HepG2 (cell line): ENCODE results near the gene ABHD12. TPM values are rescaled to one million over a fixed set of nuclear protein-coding genes. Genes with fewer than 3 reads are reported as not detected.

ENCODE experiments used
- CBX1 ChIP-seq: IDR thresholded peaks from one replicate; pipeline ENCODE4 v1.6.1; 2016; ENCODE audit warnings: antibody characterized with exemption, low read depth
- HINFP ChIP-seq: sonication (generic); formaldehyde crosslinking; IDR thresholded peaks from 2 replicates; pipeline ENCODE4 v1.4.0; 2020; ENCODE audit warnings: low read depth, mild to moderate bottlenecking, missing genetic modification reagents
- HOXA9 ChIP-seq: sonication (generic); formaldehyde crosslinking; IDR thresholded peaks from 2 replicates; pipeline ENCODE4 v1.8.1; 2022; ENCODE audit warnings: missing genetic modification reagents, mild to moderate bottlenecking, moderate library complexity, borderline replicate concordance
- NKX3-1 ChIP-seq: sonication (generic); formaldehyde crosslinking; IDR thresholded peaks from 2 replicates; pipeline ENCODE4 v1.5.0; 2020; ENCODE audit warnings: missing genetic modification reagents
- NONO ChIP-seq, 2 experiments: fragments of 450-650 bp in 1 of 2; sonication (generic) in 1 of 2; formaldehyde crosslinking in 1 of 2; IDR thresholded peaks in 1 of 2; conservative IDR thresholded peaks in 1 of 2; 2 replicates each; pipeline versions ENCODE4 v1.6.1 to v1.8.0; 2017 to 2022; ENCODE audit warnings: mild to moderate bottlenecking in 1 of 2, missing genetic modification reagents in 1 of 2, moderate library complexity in 1 of 2
- PLRG1 ChIP-seq: fragments of 450-650 bp; conservative IDR thresholded peaks from 2 replicates; pipeline ENCODE4 v1.6.1; 2016
- RORA ChIP-seq: sonication (generic); formaldehyde crosslinking; IDR thresholded peaks from 2 replicates; pipeline ENCODE4 v1.5.0; 2020; ENCODE audit warnings: mild to moderate bottlenecking, missing genetic modification reagents, moderate library complexity
- RXRA ChIP-seq: sonication (generic); formaldehyde crosslinking; IDR thresholded peaks from 2 replicates; pipeline ENCODE4 v1.5.1; 2020; ENCODE audit warnings: missing genetic modification reagents
- ZBED4 ChIP-seq: sonication (generic); formaldehyde crosslinking; IDR thresholded peaks from 2 replicates; pipeline ENCODE4 v1.4.0; 2020; ENCODE audit warnings: missing genetic modification reagents, borderline replicate concordance
- ZBTB44 ChIP-seq: sonication (generic); formaldehyde crosslinking; IDR thresholded peaks from 2 replicates; pipeline ENCODE4 v1.4.0; 2020; ENCODE audit warnings: missing genetic modification reagents
- ZFX ChIP-seq: sonication (generic); formaldehyde crosslinking; IDR thresholded peaks from 2 replicates; pipeline ENCODE4 v1.4.0; 2020; ENCODE audit warnings: mild to moderate bottlenecking, low read depth, missing genetic modification reagents, moderate library complexity
- ZNF337 ChIP-seq: sonication (generic); formaldehyde crosslinking; IDR thresholded peaks from 2 replicates; pipeline ENCODE4 v1.5.1; 2020; ENCODE audit warnings: missing genetic modification reagents, low read depth, mild to moderate bottlenecking, borderline replicate concordance
- ZNF570 ChIP-seq: sonication (generic); formaldehyde crosslinking; IDR thresholded peaks from 2 replicates; pipeline ENCODE4 v1.4.0; 2020; ENCODE audit warnings: mild to moderate bottlenecking, missing genetic modification reagents, borderline replicate concordance
- ZNF574 ChIP-seq: sonication (generic); formaldehyde crosslinking; IDR thresholded peaks from 2 replicates; pipeline ENCODE4 v1.4.0; 2020; ENCODE audit warnings: missing genetic modification reagents
- ZNF691 ChIP-seq: sonication (generic); formaldehyde crosslinking; IDR thresholded peaks from 2 replicates; pipeline ENCODE4 v1.4.0; 2020; ENCODE audit warnings: missing genetic modification reagents, low read depth, mild to moderate bottlenecking, borderline replicate concordance
- ZNF775 ChIP-seq: sonication (generic); formaldehyde crosslinking; IDR thresholded peaks from 2 replicates; pipeline ENCODE4 v1.4.0; 2020; ENCODE audit warnings: missing genetic modification reagents, mild to moderate bottlenecking, moderate library complexity, borderline replicate concordance
- polyA plus RNA-seq, 8 experiments: library from polyadenylated mRNA; depleted of rRNA in 3 of 8; stranded (reverse) in 7 of 8; unstranded in 1 of 8; fragments of >200 nt; fragmentation: Illumina TruSeq in 4 of 8; extraction: Trizol in 4 of 8; gene quantifications; 2 replicates each; pipeline versions ENCODE4 v1.2.1 to v1.2.3, GENCODE V29; 2011 to 2016; ENCODE audit warnings: low read depth in 4 of 8, missing spikeins in 1 of 8, mixed read lengths in 1 of 8; ENCODE audit not compliant: insufficient read depth in 1 of 8
- total RNA-seq, 5 experiments: library from RNA; depleted of rRNA; stranded (reverse); fragments of >200 nt; fragmentation: Illumina TruSeq; extraction: Trizol; gene quantifications; 2 replicates each; pipeline ENCODE4 v1.2.3, GENCODE V29; 2016; ENCODE audit warnings: low read depth in 1 of 5

The ABHD12 gene
- total and polyA plus RNA-seq, 2 of the 13 experiments (the other 11 are each of a cell fraction or from before 2014, with no cell fraction given): 23.5 to 72.1 TPM

GRCh38 chr20:25338112-25339023 is 52.3 kb downstream of the ABHD12 start (continued):
- TF ChIP-seq NKX3-1 (CRISPR knock-in tag) (peak; percentile 93), HOXA9 (no peak), ZNF574 (CRISPR knock-in tag) (peak; percentile 90), NONO (IDR thresholded peaks at IDR 0.05) (no peak), NONO (CRISPR knock-in tag; conservative IDR thresholded peaks at IDR 0.05) (peak; percentile 79; the same call in 1 of the 2 replicates), ZNF691 (CRISPR knock-in tag) (peak; percentile 42; the same call in 1 of the 2 replicates), HINFP (CRISPR knock-in tag) (peak; percentile 90; the same call in 1 of the 2 replicates), RORA (no peak; the same call in 1 of the 2 replicates), CBX1 (no peak), ZNF570 (CRISPR knock-in tag) (no peak), ZFX (peak; percentile 95), ZBTB44 (CRISPR knock-in tag) (no peak), ZBED4 (peak; percentile 74; the same call in 1 of the 2 replicates), RXRA (CRISPR knock-in tag) (peak; percentile 94; the same call in 1 of the 2 replicates), ZNF775 (CRISPR knock-in tag) (no peak), PLRG1 (no peak), ZNF337 (CRISPR knock-in tag) (no peak)
